Measurements from ENCODE around the gene H2AZ1.

Gene H2AZ1

DNA sequence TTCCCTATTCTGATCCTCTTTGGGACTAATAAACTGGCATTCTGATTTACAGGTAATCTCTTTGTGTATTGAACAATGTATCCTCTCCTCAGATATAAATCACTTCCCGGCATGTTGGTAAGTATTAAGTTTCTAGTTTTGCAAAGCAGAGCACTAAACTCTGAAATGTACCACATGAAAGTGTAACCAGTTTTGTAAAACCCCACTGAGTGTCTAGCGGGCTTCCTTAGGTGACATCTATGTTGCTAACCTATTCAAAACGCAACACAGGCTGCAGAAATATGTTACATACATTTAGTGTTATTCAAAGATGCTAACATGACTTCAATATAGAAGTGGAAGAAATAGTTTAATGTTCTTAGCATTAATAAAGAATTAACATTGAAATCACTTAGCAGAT lies 28.9 kb downstream of the H2AZ1 start:
- H3K36me3 ChIP-seq (ENCODE audit: insufficient read depth, low read length), result peaks cover 65% of the 10 kb centered on the region
- H3K9ac ChIP-seq (ENCODE audit: low read depth, low read length), result no peak overlapping the region
- H3K4me3 ChIP-seq (ENCODE audit: low read depth in 1 of 2, low read length in 2 of 2), result no peak overlapping the region
- H3K27ac ChIP-seq (ENCODE audit: low read length), result no peak overlapping the region
- H2AFZ ChIP-seq (ENCODE audit: low read depth, low read length), result no peak overlapping the region
- H3K27me3 ChIP-seq (ENCODE audit: insufficient read depth, low read length, poor library complexity), result no peaks in the 10 kb centered on the region
- ATAC-seq (ENCODE audit: insufficient read depth, low read depth), result no peak
- no peak for DNase-seq
- peaks cover 18% of the 10 kb centered on the region for H3K79me2 ChIP-seq (ENCODE audit: insufficient read depth, low read length)
- no peaks in the 10 kb centered on the region; the same call in 1 of the 2 replicates for H4K20me1 ChIP-seq (ENCODE audit: insufficient read depth, low read length)
- H3K4me1 ChIP-seq (ENCODE audit: insufficient read depth, low read length), result no peaks in the 10 kb centered on the region
- no peaks in the 10 kb centered on the region for H3K9me3 ChIP-seq (ENCODE audit: insufficient read depth, low read length, severe bottlenecking)
- TF ChIP-seq EZH2 (IDR thresholded peaks at IDR 0.05; ENCODE audit: borderline replicate concordance, low read depth, low read length, severe bottlenecking), result no peak
- TF ChIP-seq, protein P1, sequence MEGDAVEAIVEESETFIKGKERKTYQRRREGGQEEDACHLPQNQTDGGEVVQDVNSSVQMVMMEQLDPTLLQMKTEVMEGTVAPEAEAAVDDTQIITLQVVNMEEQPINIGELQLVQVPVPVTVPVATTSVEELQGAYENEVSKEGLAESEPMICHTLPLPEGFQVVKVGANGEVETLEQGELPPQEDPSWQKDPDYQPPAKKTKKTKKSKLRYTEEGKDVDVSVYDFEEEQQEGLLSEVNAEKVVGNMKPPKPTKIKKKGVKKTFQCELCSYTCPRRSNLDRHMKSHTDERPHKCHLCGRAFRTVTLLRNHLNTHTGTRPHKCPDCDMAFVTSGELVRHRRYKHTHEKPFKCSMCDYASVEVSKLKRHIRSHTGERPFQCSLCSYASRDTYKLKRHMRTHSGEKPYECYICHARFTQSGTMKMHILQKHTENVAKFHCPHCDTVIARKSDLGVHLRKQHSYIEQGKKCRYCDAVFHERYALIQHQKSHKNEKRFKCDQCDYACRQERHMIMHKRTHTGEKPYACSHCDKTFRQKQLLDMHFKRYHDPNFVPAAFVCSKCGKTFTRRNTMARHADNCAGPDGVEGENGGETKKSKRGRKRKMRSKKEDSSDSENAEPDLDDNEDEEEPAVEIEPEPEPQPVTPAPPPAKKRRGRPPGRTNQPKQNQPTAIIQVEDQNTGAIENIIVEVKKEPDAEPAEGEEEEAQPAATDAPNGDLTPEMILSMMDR (IDR thresholded peaks at IDR 0.05; ENCODE audit: borderline replicate concordance, extremely low read depth, low read length, poor library complexity, severe bottlenecking), result no peak
- no peak overlapping the region for H3K4me2 ChIP-seq (ENCODE audit: insufficient read depth, low read length)

GRCh38 chr4:99918656-99919055 lies 31.4 kb downstream of the H2AZ1 start:
- H3K36me3 ChIP-seq (ENCODE audit: insufficient read depth, low read length), result peaks cover 60% of the 10 kb centered on the region
- H2AFZ ChIP-seq (ENCODE audit: low read depth, low read length), result no peak overlapping the region
- H3K9me3 ChIP-seq (ENCODE audit: insufficient read depth, low read length, severe bottlenecking), result no peaks in the 10 kb centered on the region
- no peak for DNase-seq
- H3K9ac ChIP-seq (ENCODE audit: low read depth, low read length), result no peak overlapping the region
- H3K79me2 ChIP-seq (ENCODE audit: insufficient read depth, low read length), result peaks cover 2% of the 10 kb centered on the region; the same call in 1 of the 2 replicates
- H3K27me3 ChIP-seq (ENCODE audit: insufficient read depth, low read length, poor library complexity), result no peaks in the 10 kb centered on the region
- no peak for ATAC-seq (ENCODE audit: insufficient read depth, low read depth)
- no peaks in the 10 kb centered on the region for H3K4me1 ChIP-seq (ENCODE audit: insufficient read depth, low read length)
- H3K27ac ChIP-seq (ENCODE audit: low read length), result no peak overlapping the region
- TF ChIP-seq, protein P1 (IDR thresholded peaks at IDR 0.05; ENCODE audit: borderline replicate concordance, extremely low read depth, low read length, poor library complexity, severe bottlenecking), result no peak
- TF ChIP-seq EZH2 (IDR thresholded peaks at IDR 0.05; ENCODE audit: borderline replicate concordance, low read depth, low read length, severe bottlenecking), result no peak
- no peak overlapping the region for H3K4me3 ChIP-seq (ENCODE audit: low read depth in 1 of 2, low read length in 2 of 2)
- no peaks in the 10 kb centered on the region for H4K20me1 ChIP-seq (ENCODE audit: insufficient read depth, low read length)
- no peak overlapping the region for H3K4me2 ChIP-seq (ENCODE audit: insufficient read depth, low read length)

DNA sequence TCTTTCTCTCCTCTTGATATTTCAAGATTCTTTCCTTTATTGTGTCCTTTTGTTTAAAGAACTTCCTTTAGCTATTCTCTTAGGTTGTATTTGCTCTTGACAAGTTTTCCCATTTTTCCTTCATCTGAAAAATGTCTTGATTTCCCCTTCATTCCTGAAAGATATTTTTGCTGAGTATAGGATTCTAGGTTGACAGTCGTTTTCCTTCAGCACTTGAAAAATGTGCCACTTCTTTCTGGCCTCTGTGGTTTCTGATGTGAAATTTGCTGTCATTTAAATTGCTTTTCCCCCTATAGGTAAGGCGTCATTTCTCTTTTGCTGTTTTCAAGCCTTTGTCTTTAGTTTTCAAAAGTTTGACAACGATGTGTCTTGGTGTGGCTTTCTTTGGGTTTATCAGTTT lies 32.5 kb downstream of the H2AZ1 start:
- H3K4me2 ChIP-seq (ENCODE audit: insufficient read depth, low read length), result no peak overlapping the region
- H3K4me1 ChIP-seq (ENCODE audit: insufficient read depth, low read length), result no peaks in the 10 kb centered on the region
- no peaks in the 10 kb centered on the region for H3K9me3 ChIP-seq (ENCODE audit: insufficient read depth, low read length, severe bottlenecking)
- H2AFZ ChIP-seq (ENCODE audit: low read depth, low read length), result no peak overlapping the region
- DNase-seq (no peak), ATAC-seq (ENCODE audit: insufficient read depth, low read depth) (no peak)
- no peaks in the 10 kb centered on the region for H3K27me3 ChIP-seq (ENCODE audit: insufficient read depth, low read length, poor library complexity)
- H4K20me1 ChIP-seq (ENCODE audit: insufficient read depth, low read length), result no peaks in the 10 kb centered on the region
- no peak overlapping the region for H3K9ac ChIP-seq (ENCODE audit: low read depth, low read length)
- no peak overlapping the region for H3K27ac ChIP-seq (ENCODE audit: low read length)
- no peak for TF ChIP-seq EZH2 (IDR thresholded peaks at IDR 0.05; ENCODE audit: borderline replicate concordance, low read depth, low read length, severe bottlenecking)
- TF ChIP-seq, protein P1 (IDR thresholded peaks at IDR 0.05; ENCODE audit: borderline replicate concordance, extremely low read depth, low read length, poor library complexity, severe bottlenecking), result no peak
- H3K4me3 ChIP-seq (ENCODE audit: low read depth in 1 of 2, low read length in 2 of 2), result no peak overlapping the region
- H3K79me2 ChIP-seq (ENCODE audit: insufficient read depth, low read length), result peaks cover 2% of the 10 kb centered on the region; the same call in 1 of the 2 replicates
- H3K36me3 ChIP-seq (ENCODE audit: insufficient read depth, low read length), result peaks cover 55% of the 10 kb centered on the region

GRCh38 chr4:99915449-99915848 lies 34.6 kb downstream of the H2AZ1 start:
- Histone ChIP-seq H4K20me1 (ENCODE audit: insufficient read depth, low read length) (no peaks in the 10 kb centered on the region), H3K79me2 (ENCODE audit: insufficient read depth, low read length) (peaks cover 2% of the 10 kb centered on the region; the same call in 1 of the 2 replicates), H3K4me3 (ENCODE audit: low read depth in 1 of 2, low read length in 2 of 2) (no peak overlapping the region), H3K9me3 (ENCODE audit: insufficient read depth, low read length, severe bottlenecking) (no peaks in the 10 kb centered on the region), H3K9ac (ENCODE audit: low read depth, low read length) (no peak overlapping the region), H3K4me1 (ENCODE audit: insufficient read depth, low read length) (no peaks in the 10 kb centered on the region), H3K27me3 (ENCODE audit: insufficient read depth, low read length, poor library complexity) (no peaks in the 10 kb centered on the region), H3K27ac (ENCODE audit: low read length) (no peak overlapping the region), H2AFZ (ENCODE audit: low read depth, low read length) (no peak overlapping the region), H3K4me2 (ENCODE audit: insufficient read depth, low read length) (no peak overlapping the region), H3K36me3 (ENCODE audit: insufficient read depth, low read length) (peaks cover 52% of the 10 kb centered on the region)
- DNase-seq, result no peak
- ATAC-seq (ENCODE audit: insufficient read depth, low read depth), result no peak
- TF ChIP-seq EZH2 (IDR thresholded peaks at IDR 0.05; ENCODE audit: borderline replicate concordance, low read depth, low read length, severe bottlenecking), result no peak
- TF ChIP-seq, protein P1 (IDR thresholded peaks at IDR 0.05; ENCODE audit: borderline replicate concordance, extremely low read depth, low read length, poor library complexity, severe bottlenecking), result no peak
